ENCODE measurements around the gene DISC1.

Gene DISC1

DNA sequence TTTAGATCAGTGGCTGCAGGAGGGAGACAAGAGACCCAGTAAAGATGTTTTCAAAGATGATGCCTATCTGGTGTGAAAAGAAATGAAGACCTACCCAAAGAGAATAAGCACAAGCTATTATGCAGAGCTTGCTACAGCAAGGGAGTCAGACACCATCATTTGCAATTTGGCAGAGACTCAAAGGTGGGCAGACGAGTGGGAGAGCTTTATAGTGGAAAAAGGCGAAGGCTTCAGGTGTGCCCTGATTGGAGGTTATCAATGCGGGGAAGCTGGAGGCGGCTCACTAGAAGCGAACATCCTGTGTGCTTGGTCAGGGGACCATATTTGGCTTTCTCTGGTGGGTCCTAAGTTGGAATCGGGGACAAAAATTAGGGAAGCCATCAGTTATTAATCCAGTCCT is 183.8 kb downstream of the DISC1 start:
- DNase-seq (ENCODE audit: low read depth, low spot score), result no peak

DNA sequence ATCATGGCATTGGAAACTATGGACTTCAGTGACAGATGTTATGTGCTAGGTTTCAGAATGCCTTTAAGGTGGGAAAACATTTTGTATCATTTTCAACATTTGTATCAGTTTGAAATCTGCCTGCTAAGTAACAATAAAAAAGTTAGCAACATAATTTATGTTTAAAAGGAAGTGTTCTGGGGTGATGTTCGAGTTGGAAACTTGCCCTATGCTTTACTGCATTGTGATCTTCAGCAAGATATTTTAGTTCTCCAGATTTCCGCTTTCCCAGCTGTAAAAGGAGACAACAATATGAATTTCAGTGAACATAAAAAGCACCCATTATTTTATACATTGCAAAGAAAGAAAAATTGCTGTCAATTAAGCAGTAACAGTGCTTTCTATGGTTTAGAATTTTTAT is 187.4 kb downstream of the DISC1 start:
- no peak for DNase-seq (ENCODE audit: low read depth, low spot score)

DNA sequence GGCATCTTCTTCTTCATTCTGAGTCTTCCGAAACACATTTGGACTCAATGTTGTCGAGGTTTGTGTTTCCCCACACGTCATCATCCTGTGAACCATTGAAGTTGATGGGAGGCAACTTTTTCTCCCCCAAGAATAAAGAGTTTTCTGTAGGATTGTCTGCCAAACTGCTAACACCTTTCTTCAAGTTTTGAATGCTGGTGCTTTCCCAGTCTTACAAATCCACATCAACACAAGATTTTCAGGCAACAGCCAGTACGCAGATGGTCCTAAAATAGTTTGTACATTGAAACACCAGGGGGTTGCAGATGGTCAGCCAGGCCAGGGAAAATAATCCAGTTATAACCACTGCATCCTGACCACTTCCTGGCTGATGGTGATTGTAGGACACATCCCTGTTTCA is 187.9 kb downstream of the DISC1 start:
- DNase-seq (ENCODE audit: low read depth, low spot score), result peak; percentile 34

DNA sequence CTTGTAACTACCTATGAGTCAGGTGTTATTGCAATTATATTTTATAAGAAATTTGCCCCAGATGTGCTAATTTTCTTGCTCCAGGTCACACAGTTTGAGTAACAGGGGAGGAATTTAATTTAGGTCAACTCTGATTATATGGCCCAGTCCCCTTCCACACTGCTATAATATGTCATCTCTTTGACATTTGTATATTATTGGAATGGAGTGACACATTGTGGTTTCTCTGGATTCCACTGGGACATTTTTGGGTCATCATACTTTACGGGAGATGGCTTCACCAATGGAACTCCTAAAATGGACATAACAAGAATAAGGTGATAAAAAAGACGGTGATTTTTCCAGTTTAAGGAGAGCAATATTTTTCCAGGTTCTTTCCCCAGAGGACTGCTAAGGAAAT is 191.2 kb downstream of the DISC1 start:
- DNase-seq (ENCODE audit: low read depth, low spot score), result no peak

DNA sequence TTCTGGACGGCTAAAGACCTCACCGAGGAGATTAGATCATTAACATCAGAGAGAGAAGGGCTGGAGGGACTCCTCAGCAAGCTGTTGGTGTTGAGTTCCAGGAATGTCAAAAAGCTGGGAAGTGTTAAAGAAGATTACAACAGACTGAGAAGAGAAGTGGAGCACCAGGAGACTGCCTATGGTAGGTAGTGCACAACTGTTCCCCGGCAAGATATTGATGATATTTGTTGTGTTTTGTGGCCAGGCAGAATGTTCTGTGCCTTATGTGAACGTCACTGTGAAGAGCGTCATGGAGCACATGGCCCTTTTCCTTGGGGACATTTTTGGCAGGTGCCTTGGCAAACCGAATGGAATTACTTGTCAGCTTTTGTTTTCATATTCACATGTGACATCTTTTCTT is 191.7 kb downstream of the DISC1 start:
- no peak for DNase-seq (ENCODE audit: low read depth, low spot score)

DNA sequence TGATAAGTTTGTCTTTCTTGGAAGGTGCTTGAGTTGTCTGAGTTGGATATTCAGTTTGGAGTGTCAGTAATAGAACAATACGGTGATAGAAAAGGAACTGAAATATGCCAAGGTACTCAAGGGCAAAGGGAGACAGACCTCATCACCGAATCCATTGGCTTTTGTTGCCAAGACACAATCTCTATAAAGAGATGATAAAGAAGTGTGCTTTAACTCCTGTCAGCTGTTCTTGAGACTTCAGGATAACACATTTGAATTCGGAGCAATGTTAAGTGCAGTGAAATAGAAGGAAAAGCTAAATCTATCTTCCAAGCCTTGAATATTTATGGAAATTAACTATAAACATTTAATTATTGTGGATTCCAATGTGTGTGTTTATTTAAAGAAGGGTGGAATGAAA is 194.7 kb downstream of the DISC1 start:
- no peak for DNase-seq (ENCODE audit: low read depth, low spot score)

DNA sequence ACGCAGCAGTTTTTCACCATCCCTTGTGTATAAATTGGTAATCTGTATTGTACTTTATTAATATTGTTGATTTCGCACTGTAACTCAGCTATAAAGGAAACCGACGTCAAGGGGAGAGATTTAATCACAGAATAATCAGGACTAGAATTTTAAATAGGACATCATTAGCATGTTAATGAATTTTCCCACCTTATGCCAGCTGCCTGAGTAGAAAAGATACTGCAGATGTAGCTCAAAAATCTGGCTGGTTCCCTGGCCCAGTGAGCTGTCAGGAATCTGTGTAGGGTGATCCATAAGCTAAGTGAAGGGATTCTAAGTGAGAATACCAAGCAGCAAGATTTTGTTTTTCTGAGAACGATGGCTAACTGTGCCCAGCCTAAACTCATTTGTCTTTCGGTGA is 195.5 kb downstream of the DISC1 start:
- no peak for DNase-seq (ENCODE audit: low read depth, low spot score)

DNA sequence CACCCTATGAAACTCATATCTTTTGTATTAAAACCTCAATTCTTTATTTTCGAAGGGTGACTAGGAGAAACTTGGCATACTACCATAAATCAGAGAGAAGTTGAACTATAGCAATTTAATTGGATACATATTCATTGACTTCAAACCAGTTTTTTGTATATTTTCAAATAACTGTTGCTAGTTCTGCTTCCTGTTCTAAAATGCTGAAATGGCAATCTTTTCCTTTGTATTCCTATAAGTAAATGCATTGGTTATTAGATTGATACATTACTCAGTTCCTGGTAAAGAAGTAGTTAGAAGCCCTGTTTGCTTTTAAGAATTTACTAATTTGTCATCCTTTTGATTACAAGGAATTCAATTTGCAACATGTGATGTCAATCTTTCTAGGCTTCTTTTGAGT is 200.0 kb downstream of the DISC1 start:
- no peak for DNase-seq (ENCODE audit: low read depth, low spot score)

DNA sequence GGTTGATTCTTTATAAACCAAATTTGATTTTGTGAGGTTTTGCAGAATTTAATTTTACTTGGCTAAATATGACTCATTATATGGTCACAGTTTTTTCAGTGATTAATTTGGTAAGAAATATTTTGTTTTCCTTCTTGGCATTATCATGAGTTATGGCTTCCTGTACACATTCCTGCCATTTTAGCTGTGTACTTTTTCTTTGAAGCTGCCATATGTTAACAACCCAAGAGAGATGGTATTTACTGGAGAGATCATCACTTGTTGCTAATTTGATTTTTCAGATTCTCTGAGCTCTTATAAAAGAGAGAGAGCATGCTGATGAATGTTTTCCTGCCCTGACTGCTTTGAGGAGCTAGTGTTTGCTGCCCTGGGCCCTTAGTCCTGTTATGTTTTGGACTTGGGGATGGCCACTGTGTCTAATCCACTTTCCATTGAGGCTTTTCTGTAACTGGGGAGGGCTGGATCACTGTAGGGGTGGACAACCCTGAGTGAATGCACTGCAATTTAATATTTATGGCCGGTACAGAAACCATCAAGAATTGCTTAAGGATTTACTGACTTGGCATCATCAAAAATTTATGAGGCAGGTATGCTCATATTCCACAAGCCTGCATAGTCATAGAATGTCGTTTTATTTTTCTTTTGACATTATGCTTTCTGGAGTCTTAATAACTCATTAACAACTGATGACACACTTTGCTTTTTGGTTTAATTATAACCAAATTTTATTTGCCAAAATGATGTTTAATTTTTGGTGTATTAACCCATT is 200.9 kb downstream of the DISC1 start:
- DNase-seq (ENCODE audit: low read depth, low spot score), result no peak

DNA sequence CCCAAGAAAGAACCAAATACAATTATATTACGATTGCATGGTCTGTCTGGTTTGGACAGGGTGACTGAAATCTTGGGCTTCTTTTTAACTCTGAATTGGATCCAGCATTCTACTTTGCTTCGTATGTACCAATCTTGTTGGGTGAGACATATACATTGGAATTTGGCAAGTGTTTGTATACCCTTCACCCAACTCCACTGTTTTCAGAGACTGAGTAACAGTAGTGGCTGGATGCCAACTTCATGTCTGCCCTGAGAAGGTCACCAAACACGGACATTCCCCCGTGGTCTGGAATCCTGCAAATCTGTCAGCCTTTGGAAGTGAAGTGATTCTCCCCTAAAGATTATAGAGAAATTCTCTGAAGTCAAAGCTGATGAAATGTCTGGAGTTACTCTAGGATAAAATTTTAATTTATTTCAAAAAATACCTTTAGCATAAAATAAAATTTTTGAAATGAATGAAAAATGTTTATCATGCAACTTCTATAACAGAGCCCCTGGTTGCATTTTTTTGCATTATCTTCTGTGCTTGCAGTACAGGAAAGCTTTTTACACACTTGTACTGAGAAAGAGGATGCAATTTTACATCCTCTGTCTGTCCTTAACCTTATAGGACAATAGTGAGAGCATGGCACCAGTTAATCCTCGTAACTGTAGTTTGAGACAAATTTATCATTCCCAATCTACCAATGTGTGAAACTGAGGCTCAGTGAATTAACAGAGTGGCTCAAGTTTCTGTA is 201.8 kb downstream of the DISC1 start:
- DNase-seq (ENCODE audit: low read depth, low spot score), result peak; percentile 64

DNA sequence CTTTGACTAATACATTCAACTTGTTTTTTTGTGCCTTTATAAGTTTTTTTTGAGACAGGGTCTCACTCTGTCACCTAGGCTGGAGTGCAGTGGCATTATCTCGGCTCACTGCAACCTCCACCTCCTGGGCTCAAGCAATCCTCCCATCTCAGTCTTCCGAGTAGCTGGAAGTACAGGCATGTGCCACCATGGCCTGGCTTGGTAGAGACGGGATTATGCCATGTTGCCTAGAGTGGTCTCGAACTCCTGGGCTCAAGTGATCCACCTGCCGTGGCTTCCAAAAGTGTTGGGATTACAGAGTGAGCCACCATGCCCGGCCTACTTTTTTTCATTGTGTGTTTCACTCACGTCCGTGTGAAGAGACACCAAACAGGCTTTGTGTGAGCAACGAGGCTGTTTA is 202.7 kb downstream of the DISC1 start:
- DNase-seq (ENCODE audit: low read depth, low spot score), result no peak

DNA sequence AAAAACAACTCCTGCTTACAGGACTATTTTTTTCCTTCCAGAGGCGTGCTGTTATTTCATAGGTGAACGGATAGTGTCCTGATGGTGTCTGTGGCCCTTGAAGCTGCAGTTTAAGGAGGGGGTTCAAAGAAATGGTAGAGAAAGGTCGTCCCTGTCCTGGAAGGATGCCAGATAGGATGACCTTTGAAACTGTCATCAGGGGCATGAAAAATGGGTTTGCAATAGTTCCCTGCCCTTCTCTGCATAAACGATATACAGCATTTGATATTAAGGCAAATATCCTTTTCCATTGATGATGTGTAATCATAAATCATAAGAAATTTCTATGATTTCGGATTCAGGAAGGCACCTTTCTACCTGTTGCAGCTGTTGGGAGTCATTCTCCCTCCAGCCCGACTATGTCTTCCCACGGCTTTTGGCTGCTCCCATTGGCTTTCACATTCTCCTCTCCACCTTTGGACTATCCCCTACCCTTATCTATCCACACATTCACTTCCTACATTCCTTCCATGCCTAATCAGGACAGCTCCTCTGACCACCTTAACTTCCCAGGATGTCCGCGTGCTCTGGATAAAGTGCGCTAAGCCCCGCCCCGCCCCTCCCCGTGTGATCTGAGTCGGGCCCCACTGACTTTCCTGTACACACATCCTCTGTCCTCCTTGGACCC is 209.8 kb downstream of the DISC1 start:
- DNase-seq (ENCODE audit: low read depth, low spot score), result no peak

DNA sequence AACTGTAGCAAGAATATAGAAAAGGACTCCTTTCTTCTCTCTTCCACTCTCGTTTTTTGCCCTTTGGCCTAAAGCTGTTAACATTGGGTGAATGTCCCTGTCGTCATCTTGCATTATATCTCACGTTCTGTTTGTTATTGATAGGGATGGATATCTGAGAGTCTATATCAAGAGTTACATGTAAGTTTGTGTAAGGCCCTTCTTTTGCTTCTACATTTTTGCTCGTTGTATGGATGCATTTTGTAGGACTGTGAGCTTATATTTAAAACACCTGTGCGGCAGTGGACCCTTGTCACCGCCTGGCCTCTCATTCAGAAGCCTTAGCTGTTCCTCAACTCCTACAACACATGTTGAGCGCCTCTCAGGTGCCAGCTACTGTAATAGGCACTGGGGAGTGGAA is 211.9 kb downstream of the DISC1 start:
- DNase-seq (ENCODE audit: low read depth, low spot score), result no peak

DNA sequence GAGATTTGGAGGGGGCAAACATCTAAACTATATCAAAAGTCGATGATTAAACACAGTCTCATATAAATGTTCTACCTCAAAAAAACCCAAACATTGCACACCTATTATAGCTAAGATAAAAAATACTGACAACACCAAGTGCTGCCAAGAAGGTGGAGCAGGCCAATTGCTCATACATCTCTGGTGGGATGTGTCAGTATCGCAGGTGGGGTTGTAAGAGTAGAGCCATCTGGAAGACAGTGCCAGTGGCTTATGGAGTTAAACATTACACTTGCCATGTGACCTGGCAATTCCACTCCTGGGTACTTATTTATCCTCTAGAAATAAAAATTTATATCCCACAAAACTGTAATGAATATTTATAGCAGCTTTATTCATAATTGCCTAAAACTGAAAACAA is 213.4 kb downstream of the DISC1 start:
- no peak for DNase-seq (ENCODE audit: low read depth, low spot score)

DNA sequence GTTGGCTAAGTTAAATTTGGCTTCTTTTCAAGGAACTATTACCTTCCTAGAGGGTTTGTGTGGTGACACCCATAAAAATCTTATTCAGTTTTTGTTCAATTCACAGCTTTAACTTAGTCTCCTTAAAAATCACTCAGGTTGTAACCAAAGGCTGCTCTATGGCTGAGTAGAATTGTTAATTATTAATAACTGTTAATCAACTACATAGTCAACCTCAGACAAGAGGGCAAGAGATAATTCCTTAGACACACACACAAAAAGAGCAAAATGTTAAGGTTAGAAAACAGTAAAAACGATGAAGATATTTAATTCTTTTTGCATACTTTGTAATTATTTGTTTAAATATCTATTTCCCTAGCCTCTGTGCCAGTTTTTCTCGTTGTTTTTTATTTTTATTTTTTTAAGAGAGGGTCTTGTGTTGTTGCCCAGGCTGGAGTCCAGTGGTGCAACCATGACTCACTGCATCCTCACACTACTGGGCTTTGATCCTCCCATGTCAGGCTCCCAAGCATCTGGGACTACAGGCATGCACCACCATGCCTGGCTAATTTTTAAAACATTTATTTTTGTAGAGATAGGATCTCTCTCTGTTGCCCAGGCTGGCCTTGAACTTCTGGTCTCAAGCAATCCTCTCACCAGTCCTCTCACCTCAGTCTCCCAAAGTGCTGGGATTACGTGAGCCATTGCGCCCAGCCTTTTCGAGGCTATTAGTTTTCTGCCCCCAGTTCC is 215.2 kb downstream of the DISC1 start:
- no peak for DNase-seq (ENCODE audit: low read depth, low spot score)

DNA sequence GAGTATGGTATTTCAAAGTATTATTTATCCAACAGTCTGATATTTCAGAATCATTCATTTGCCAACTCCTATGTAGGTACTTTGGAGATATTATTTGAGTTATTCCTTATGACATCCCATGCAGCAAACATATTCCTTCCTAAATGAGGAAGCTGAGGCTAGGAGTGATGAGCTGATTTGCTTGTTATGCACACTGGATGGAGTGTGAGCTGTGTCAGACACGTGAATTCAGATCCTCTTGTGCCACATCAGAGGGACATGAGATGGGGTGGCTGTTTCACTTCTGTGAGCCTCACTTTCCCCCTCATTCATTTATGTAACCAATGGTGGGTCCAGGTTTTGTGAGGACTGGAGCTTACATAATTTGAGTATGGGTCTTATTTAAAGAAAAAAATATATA is 215.9 kb downstream of the DISC1 start:
- no peak for DNase-seq (ENCODE audit: low read depth, low spot score)

DNA sequence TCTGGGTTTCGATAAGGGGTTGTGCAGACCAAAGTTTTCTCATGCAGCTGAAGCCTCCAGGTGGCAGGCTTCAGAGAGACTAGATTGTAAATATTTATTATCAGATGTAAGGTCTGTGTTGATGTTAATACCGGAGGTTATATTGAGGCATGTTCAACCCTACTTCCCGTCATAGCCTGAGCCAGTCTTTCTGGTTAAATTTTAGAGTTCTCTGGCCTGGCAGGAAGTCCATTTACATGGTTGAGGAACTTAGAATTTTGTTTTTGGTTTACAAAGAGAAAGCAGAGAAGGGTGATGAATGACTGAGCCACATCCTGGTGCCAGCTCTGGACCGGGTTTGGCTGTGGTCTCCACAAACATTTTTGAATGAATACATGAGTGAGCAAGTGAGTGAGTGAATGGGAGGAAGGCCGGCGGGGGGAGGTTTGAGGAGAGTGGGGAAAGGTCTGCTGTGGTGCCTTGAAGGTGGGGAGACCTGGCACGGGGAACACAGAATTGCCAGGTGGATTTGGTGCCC is 218.5 kb downstream of the DISC1 start:
- no peak for DNase-seq (ENCODE audit: low read depth, low spot score)

DNA sequence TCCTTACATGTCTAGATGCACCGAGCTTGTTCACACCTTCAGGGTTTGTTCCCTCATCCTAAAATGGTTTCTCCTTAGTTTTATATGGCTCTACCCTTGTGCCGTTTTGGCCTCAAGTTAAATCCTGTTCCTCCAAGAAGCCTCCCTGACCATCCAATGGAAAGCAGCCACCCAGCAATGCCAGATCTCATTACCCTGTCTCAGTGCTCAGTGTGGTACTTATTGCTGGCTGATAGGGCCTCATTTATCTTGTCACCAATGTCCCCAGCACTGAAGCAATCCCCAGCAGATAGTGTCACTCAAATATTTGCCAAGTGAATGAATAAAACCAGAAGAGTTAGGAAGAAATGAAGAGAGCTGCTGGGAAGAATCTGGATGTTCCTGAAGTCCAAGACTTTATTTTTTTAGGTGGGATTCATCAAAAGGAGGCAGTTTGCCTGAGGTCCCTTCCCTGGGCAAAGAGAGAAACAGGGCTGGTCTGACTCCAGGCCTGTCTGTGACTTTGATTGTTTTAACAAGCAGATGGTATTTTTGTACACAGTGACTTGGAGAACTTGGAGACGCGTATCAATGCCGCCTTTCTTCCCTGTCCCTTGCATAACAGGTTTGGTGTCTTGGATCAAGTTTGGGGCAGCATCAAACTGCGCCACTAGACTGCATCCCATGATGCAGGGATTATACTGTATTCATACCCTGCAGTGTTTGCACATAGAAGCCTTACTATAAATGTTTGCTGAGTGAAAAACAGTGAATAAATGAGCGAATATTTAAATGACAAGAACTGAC is 221.2 kb downstream of the DISC1 start:
- DNase-seq (ENCODE audit: low read depth, low spot score), result no peak

DNA sequence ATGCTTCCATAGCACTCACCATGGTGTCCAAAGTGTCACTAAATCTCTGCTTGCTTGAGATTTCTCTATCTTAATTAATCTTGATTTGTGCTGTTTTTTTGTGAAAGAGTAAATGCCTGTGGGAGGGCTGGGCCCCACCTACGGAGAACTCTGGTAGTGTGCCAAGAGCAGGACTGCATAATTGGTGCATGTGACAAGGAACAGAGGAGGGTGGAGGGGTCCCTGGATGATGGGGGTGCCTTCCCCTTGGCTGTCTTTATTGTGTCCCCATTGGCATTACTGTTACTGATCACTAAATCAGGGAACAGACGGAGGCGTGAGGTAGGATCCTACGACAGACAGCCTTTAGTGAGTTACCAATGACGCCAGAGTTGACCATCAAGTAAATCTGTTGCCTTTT is 223.4 kb downstream of the DISC1 start:
- no peak for DNase-seq (ENCODE audit: low read depth, low spot score)

DNA sequence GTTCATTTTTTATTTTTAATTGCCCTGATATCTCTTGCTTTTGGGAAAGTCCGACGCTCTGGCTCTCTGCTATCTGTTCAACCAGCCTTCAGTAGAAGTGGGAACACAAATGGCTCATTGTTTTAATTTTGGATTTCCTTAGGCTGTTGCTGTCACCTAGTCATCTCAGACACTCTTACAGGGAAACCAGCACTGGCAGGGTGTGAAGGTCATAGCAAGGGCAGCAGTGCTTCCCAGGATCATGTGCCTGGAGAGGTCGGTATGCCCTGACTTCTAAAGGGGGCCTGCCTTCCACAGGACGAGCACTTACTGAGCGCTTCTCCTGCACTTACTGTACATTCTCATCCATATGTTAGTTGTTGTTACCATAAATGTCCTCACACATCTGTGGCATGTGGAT is 224.2 kb downstream of the DISC1 start:
- DNase-seq (ENCODE audit: low read depth, low spot score), result no peak

DNA sequence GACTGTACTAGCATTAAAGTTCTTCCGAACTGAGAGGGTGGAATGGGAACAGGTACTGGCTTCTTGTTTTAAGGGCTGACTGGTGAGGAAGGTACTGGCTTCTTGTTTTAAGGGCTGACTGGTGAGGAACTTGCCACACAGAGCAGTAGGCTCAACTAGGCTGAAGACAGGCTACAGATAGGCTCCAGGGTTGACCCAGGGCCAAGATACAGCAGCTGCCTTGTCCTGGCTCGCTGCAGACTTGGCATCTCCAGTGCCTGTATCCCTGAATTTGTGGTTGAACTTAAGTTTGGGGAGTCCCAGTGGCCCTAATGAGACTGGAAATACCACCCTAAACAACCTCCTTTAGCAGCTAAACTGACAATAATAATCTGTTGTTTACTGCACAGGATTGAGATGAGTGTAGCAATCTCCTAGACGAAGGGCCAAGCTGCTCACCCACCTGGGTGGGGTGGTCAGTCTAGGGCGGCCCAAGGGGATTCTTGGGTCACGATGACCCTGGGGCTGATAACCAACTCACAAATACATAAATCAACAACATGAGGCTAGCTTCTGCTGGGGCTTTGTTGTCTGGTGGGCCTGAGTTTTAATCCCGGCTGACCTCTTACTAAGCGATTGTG is 227.1 kb downstream of the DISC1 start:
- DNase-seq (ENCODE audit: low read depth, low spot score), result no peak

Data from brain pericyte (primary cell).